ENCODE measurements around the gene UVRAG. TPM values are rescaled to one million over a fixed set of nuclear protein-coding genes. Genes with fewer than 3 reads are reported as not detected.
"Not testable (repeated sequence)": the region's sequence is repeated elsewhere in the genome, so short reads cannot be mapped to it uniquely, and the experiment has no call there.

Gene UVRAG
- total RNA-seq, 4 donors from 2014 or later = 27.1 to 35.9 (median 31.0) TPM

GRCh38 chr11:75931124-75931523, 116.1 kb downstream of the UVRAG start:
- no peaks in the 10 kb centered on the region for H3K4me1 ChIP-seq
- no peak overlapping the region for H3K4me3 ChIP-seq (replicated peaks in 1 of 3)
- TF ChIP-seq CTCF (IDR thresholded peaks at IDR 0.05) = no peak
- no peak for TF ChIP-seq POLR2A (IDR thresholded peaks at IDR 0.05)
- no peak overlapping the region for H3K27ac ChIP-seq
- 96 to 97% methylated on average over 1 of the region's 1 CpG for WGBS, 2 donors
- intact Hi-C loops (cut with DNase I) = no loop called here
- no peaks in the 10 kb centered on the region for H3K36me3 ChIP-seq
- H3K27me3 ChIP-seq = no peaks in the 10 kb centered on the region
- no peak for DNase-seq
- H3K9me3 ChIP-seq = no peaks in the 10 kb centered on the region

GRCh38 chr11:75933736-75934135, 118.7 kb downstream of the UVRAG start:
- intact Hi-C loops (cut with DNase I) = not testable (repeated sequence)
- 93 to 95% methylated on average over 1 of the region's 1 CpG for WGBS, 2 donors

GRCh38 chr11:75934851-75935250, 119.8 kb downstream of the UVRAG start:
- no peaks in the 10 kb centered on the region for H3K27me3 ChIP-seq
- DNase-seq = no peak
- intact Hi-C loops (cut with DNase I) = no loop called here
- H3K36me3 ChIP-seq = no peaks in the 10 kb centered on the region
- no peak overlapping the region for H3K4me3 ChIP-seq (replicated peaks in 1 of 3)
- TF ChIP-seq POLR2A (IDR thresholded peaks at IDR 0.05) = no peak
- TF ChIP-seq CTCF (IDR thresholded peaks at IDR 0.05) = no peak
- peaks cover 0 to 6% of the 10 kb centered on the region in 2 donors for H3K4me1 ChIP-seq
- no peak overlapping the region for H3K27ac ChIP-seq
- H3K9me3 ChIP-seq = no peaks in the 10 kb centered on the region

More at GRCh38 chr11:75933736-75934135, 118.7 kb downstream of the UVRAG start:
- H3K4me1 ChIP-seq; H3K27ac ChIP-seq; H3K4me3 ChIP-seq (replicated peaks in 1 of 3); DNase-seq; H3K9me3 ChIP-seq; H3K27me3 ChIP-seq; H3K36me3 ChIP-seq: not testable (repeated sequence)

GRCh38 chr11:75938543-75938942, 123.5 kb downstream of the UVRAG start:
- TF ChIP-seq CTCF (IDR thresholded peaks at IDR 0.05) = no peak
- no peak for TF ChIP-seq POLR2A (IDR thresholded peaks at IDR 0.05)
- H3K36me3 ChIP-seq = no peaks in the 10 kb centered on the region
- H3K9me3 ChIP-seq = no peaks in the 10 kb centered on the region
- WGBS, 2 donors = 85 to 86% methylated on average over 3 of the region's 3 CpGs
- no peak for DNase-seq
- peaks cover 0 to 6% of the 10 kb centered on the region in 2 donors for H3K4me1 ChIP-seq
- no peak overlapping the region for H3K4me3 ChIP-seq (replicated peaks in 1 of 3)
- H3K27me3 ChIP-seq = no peaks in the 10 kb centered on the region
- intact Hi-C loops (cut with DNase I) = no loop called here
- no peak overlapping the region for H3K27ac ChIP-seq

GRCh38 chr11:75939516-75939915, 124.5 kb downstream of the UVRAG start:
- H3K27ac ChIP-seq = no peak overlapping the region
- WGBS, 2 donors = 83 to 88% methylated on average over 1 of the region's 1 CpG
- intact Hi-C loops (cut with DNase I) = no loop called here
- H3K27me3 ChIP-seq = no peaks in the 10 kb centered on the region
- no peaks in the 10 kb centered on the region for H3K9me3 ChIP-seq
- H3K4me1 ChIP-seq = peaks cover 0 to 6% of the 10 kb centered on the region in 2 donors
- DNase-seq = no peak
- H3K4me3 ChIP-seq (replicated peaks in 1 of 3) = no peak overlapping the region
- TF ChIP-seq CTCF (IDR thresholded peaks at IDR 0.05) (no peak), POLR2A (IDR thresholded peaks at IDR 0.05) (no peak)
- no peaks in the 10 kb centered on the region for H3K36me3 ChIP-seq

GRCh38 chr11:75939992-75940391, 125.0 kb downstream of the UVRAG start:
- no peak for DNase-seq
- H3K27ac ChIP-seq = no peak overlapping the region
- 69 to 79% methylated on average over 1 of the region's 1 CpG for WGBS, 2 donors
- peaks cover 0 to 6% of the 10 kb centered on the region in 2 donors for H3K4me1 ChIP-seq
- no peak for TF ChIP-seq CTCF (IDR thresholded peaks at IDR 0.05)
- H3K27me3 ChIP-seq = no peaks in the 10 kb centered on the region
- H3K9me3 ChIP-seq = no peaks in the 10 kb centered on the region
- H3K4me3 ChIP-seq (replicated peaks in 1 of 3) = no peak overlapping the region
- intact Hi-C loops (cut with DNase I) = no loop called here
- H3K36me3 ChIP-seq = no peaks in the 10 kb centered on the region
